Colon (tissue), 2 donors: Measurements from ENCODE around the gene HS1BP3.

Source experiments
- FAIRE-seq: peaks from 2 replicates; lab custom pipeline; 2012; peaks lifted over from hg19 to GRCh38; lab: Jason Lieb, UNC
- donor health status: control.
- donor health status: control.

The HS1BP3 gene

GRCh38 chr2:20645761-20646160, 5.1 kb downstream of the HS1BP3 start:
- FAIRE-seq: no peak

DNA sequence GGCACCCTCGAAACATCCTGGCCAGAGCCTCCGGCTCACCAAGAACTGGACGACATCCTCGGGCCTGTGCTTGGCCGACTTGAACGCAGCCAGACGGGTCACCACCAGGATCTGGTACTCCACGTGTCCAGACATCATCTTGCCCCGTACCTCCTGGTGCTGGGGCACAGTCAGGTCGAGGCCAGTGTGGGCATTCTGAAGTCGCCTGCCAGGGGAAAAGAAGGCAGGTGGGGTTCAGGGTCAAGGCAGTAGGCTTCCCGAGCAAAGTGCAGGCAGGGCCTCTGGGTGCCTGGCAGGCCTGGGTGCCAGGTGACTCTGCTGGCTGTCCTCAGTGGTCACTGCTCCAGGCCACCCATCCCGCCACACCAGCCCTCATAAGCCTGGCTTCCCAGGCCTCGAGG, 5.6 kb downstream of the HS1BP3 start:
- FAIRE-seq: no peak

GRCh38 chr2:20643826-20644225, 7.1 kb downstream of the HS1BP3 start:
- no peak for FAIRE-seq

DNA sequence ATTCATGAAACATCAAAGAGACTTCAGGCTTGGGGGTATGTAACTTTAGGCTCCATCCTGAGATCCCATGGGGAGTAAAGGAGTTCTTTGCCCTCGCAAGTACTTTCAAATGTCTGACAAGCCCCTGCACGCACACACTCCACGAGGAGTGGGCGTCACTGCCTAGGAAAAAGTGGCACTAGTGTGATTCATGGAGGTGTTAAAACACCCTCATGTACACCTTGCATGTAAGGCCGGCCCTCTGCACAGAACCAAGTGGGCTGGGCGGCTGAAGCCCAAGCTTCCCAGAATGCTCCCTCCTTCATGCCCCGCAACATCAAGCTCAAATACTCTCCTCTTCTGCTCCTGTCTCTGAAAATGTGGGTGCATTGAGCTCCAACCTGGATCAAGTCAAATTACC, 7.8 kb downstream of the HS1BP3 start:
- no peak for FAIRE-seq

DNA sequence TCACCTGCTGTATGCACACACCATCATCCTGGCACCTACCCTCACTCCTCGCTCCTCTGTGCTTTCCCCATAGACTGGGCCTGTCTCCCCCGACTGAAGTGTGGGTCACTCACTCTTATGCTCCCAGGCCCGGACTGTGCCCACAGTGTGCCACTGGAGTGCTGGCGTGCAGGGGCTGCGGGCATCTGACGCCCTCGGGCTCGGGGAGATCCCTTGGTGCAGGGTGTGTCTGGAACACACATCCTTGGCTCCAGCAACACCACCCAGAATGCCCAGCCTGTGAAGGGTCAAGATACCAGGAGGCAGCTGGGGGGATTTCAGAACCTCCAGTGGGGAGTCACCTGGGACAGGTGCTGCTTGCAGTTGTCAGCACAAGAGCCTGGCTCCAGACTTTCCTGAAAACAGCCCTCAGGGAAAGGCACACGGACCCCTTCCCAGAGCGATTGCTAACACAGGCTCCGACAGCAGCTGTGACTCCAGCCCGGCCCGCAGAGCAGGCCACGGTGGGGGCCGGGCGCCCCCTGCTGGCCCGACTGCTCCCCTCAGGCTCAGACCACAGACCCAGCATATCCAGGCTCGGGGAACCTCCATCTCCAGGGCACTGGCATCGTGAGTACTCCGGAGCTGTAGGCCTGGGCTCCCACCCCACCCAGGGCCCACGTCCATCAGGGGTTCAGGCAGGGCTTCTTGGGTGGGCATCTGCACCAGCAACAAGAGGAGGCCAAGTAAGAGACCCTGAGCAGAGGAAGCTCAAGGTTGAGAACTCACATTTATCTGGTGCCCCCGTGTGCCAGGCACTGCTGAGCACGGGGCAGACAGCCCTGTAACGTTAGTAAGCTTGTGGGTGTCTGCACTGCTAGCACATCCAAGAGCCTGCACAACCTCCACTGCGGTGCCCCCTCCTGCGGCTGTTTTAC, 8.6 kb downstream of the HS1BP3 start:
- FAIRE-seq: no peak

DNA sequence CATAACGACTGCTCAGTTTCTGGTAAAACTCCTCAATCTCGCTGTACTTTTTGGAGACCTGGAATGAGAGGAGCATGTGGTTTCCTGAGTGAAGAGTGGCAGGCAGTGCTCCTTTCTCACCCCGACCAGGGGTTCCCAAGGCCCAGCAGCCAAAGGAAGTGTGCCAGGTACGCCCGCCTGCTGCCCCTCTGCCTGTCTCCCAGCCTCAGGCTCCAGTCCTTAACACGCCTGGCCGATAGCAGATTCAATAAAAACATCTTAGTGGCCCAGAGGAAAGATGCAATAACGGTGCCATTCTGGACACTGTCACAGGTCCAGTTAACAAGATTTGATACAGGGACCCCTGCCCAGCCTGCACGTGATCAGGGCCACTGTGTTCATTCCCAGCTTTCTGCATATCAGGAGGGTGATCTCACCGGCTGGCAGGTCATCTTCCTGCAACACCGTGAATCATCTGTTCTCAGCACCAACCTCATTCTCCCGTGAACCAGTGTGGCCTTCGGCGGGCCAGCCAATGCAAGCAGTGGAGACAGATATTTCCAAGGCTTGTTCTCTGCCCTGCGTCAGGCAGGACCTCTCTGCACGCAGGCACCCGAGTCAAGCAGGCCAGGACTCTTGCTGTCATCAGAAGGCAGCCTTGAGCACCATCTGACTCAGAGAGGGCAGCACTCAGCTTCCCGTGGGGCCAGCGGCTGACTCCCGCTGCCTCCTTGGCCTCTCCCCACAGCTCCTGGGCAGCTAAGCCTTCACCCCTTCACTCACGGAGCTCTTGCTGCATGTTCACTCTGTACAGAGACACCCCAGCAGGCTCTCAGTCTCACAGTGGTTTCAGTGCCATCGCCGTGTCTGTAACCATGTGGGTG, 9.5 kb downstream of the HS1BP3 start:
- FAIRE-seq: no peak

DNA sequence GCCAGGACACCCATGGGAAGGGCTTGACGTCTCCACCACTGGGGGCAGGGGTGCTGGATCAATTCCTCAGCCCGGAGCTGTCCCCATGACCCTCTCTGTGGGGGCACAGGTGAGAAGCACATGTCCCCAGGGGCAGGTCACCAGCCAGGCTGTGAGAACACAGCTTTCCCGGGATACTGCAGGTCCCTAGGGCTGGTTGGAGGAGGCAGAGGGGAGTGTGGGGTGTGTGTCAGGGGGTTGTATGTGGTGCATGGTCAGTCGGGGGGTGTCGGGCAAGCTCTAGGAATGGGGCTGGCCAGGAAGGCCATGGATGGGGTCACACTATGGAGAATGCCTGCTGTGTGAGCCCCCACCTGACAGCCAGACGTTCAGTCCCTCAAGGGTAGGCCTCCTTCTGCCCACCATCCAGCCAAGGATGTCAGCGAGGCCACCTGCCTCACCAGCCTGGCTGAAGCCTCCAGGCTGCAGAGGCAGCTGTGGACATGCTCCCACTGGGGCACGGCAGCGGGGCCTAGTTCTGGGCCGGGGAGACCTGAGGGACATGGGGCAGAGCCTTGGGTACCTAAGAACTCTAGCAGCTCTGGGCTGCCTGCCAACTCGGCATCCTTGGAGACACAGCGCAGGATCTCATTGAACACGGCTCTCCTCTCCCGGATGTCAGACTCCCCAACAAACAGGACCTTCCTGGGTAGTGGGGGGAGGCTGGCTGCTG, 10.3 kb downstream of the HS1BP3 start:
- no peak for FAIRE-seq

GRCh38 chr2:20638646-20639430, 12.1 kb downstream of the HS1BP3 start:
- FAIRE-seq: no peak

DNA sequence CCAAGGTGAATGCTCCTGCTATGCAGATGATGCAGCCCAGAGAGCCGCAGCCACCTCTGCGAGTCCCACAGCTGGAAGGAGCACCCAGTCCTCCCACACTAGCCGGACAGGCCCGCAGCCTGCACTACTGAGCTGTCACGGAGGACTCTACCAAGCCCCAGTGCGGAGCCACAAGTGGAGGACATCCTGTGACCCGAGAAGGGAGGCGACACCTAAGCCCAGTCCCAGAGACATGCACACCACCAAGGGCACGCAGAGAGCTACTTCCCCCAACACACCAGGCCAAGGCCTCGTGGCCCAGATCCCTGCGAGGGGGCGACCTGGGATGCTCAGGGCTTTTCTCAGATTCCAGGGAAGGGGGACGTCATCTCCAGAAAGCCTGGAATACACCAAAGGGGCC, 12.9 kb downstream of the HS1BP3 start:
- no peak for FAIRE-seq

GRCh38 chr2:20637147-20637546, 13.8 kb downstream of the HS1BP3 start:
- FAIRE-seq: no peak

- no peak for FAIRE-seq
Observed at GRCh38 chr2:20635675-20636584, 15.0 kb downstream of the HS1BP3 start.

DNA sequence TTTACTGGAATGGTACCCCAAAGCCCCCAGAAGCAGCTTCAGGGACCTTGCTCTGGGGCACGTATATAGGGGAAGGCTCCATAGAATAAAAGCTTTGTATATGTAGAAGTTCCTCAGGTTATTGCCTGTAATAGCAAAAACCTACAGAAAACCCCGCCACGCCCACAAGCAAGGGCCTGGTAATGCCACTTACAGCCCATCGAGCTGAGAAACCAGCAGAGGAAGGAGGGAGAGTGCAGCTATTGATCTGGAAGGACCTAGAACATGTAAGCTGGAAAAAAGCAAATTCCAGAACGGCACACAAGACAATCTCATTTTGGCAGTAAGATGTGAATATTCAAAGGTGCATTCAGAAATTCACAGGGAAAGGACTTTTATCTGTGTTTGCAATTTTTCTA, 15.8 kb downstream of the HS1BP3 start:
- FAIRE-seq: no peak

DNA sequence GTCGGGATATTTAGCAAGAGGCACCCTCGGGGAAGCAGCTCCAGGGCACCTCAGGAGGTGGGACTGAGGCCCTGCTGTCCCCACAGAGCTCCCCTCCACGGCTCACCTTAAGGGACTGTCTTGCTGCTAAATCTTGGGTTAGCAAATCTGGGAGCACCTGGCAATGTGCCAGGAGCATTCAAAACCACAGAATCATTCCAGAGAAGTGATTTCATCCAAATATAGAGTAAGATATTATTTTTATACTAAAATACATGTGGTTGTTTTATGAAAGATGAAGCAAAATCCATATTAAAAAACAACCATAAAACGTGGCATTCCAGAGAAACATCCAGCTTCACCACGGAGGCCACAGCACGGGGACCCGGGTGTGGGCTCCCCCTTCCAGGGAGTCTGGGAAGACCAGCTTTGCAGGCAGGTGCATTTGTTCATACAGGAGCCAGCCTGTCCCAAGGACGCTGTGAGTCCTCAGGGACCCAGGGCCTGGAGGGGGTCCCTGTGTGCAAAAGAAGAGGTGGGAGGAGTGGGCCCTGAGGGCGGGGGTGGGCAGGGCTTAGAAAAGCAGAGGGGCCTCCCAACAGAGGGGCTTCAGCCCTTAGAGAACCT, 16.3 kb downstream of the HS1BP3 start:
- no peak for FAIRE-seq

GRCh38 chr2:20633794-20634506, 16.9 kb downstream of the HS1BP3 start:
- no peak for FAIRE-seq

DNA sequence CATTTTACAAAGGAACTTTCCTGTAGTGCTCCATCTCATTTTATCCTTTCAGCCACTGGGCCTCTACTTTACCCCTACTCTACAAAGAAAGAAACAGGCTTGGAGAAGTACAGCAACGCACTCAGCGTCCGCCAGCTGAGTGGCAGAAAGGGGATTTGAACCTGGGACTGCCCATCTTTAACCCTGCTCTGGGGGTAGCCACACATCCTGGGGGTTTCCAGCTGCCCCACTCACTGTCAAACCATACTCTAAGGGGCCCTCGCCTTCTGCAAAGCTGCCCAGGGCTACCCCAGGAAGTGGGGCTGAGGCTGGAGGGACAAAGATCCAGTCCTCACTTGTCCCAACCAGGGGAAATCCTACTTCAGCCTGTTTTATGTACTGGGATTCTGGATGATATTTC, 17.9 kb downstream of the HS1BP3 start:
- no peak for FAIRE-seq

- FAIRE-seq: no peak
Observed at GRCh38 chr2:20632446-20632990, 18.4 kb downstream of the HS1BP3 start.

- no peak for FAIRE-seq
Observed at GRCh38 chr2:20631617-20632307, 19.1 kb downstream of the HS1BP3 start.

GRCh38 chr2:20630967-20631366, 19.9 kb downstream of the HS1BP3 start:
- FAIRE-seq: no peak
